RWPE2 (cell line): ENCODE results near the gene ASZ1.

Experiments used
- ATAC-seq: fragments of 200-7000 bp; cut with Tn5 transposase; 3 replicates; pipeline ENCODE4 v1.9.1; 2021; ENCODE audit warnings: low read depth
- DNase-seq: peaks from one replicate; pipeline ENCODE4 v3.0.0-alpha.2; 2020; ENCODE audit warnings: low spot score
- H3K27ac ChIP-seq: fragments of 450-650 bp; 2 replicates; pipeline ENCODE4 v1.5.1; 2017; ENCODE audit warnings: mild to moderate bottlenecking; ENCODE audit not compliant: poor library complexity, severe bottlenecking
- H3K27me3 ChIP-seq: fragments of 250-450 bp; sonication (Bioruptor Pico); 2 replicates; pipeline ENCODE4 v1.5.1; 2021; ENCODE audit warnings: mild to moderate bottlenecking, moderate library complexity; ENCODE audit not compliant: insufficient read depth, poor library complexity, severe bottlenecking
- H3K36me3 ChIP-seq: fragments of 250-450 bp; sonication (Bioruptor Pico); 2 replicates; pipeline ENCODE4 v1.5.1; 2020; ENCODE audit warnings: low read depth, mild to moderate bottlenecking, moderate library complexity
- H3K4me1 ChIP-seq: fragments of 250-450 bp; sonication (Bioruptor Pico); 2 replicates; pipeline ENCODE4 v1.5.1; 2021; ENCODE audit warnings: mild to moderate bottlenecking, moderate library complexity; ENCODE audit not compliant: insufficient read depth, poor library complexity, severe bottlenecking
- H3K4me3 ChIP-seq: fragments of 250-450 bp; sonication (Bioruptor Pico); 2 replicates; pipeline ENCODE4 v1.5.1; 2021; ENCODE audit warnings: mild to moderate bottlenecking, moderate library complexity; ENCODE audit not compliant: severe bottlenecking
- H3K9me3 ChIP-seq: fragments of 250-450 bp; sonication (Bioruptor Pico); 2 replicates; pipeline ENCODE4 v1.5.1; 2021; ENCODE audit warnings: mild to moderate bottlenecking, moderate library complexity; ENCODE audit not compliant: severe bottlenecking
- TF ChIP-seq, protein P1 (sequence below): fragments of 450-650 bp; IDR thresholded peaks from one replicate; pipeline ENCODE4 v1.5.1; 2017; ENCODE audit warnings: mild to moderate bottlenecking, moderate library complexity; ENCODE audit not compliant: poor library complexity, severe bottlenecking

The ASZ1 gene

DNA sequence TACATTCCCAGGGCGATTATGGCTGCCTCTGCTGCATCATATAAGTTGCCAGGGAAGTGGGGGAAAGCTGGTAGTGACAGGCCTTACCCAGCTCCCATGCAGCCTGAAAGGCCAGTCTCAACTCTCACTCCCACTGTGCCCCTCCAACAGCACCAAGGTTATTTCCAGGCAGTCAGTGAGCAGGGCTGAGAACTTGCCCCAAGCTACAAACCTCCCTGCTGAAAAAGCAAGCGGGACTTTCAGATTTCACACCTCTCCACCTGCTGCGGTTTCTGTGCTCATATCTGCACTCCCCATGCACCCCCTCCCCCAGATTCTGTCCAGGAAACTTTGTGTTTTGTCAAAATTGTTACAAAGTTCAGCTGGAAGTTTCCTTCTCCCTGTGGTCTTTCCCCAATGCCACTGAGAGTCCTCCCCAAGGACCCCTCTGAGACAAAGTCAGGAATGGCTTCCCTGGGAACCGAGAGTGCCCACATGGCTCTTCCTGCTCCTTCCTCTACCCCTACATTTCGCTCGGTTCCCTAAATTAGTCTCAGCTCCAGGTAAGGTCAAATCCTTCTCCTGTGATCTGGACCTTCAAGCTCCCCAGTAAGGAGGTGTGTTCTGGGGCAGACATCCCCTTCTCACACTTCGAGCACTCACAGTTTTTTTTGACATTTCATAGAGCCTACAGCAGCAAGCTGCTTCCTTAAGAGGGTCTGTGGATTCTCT lies 79.2 kb downstream of the ASZ1 start:
- no peaks in the 10 kb centered on the region for H3K27me3 ChIP-seq
- H3K4me1 ChIP-seq = no peaks in the 10 kb centered on the region
- ATAC-seq (no peak), DNase-seq (no peak)
- TF ChIP-seq, protein P1, sequence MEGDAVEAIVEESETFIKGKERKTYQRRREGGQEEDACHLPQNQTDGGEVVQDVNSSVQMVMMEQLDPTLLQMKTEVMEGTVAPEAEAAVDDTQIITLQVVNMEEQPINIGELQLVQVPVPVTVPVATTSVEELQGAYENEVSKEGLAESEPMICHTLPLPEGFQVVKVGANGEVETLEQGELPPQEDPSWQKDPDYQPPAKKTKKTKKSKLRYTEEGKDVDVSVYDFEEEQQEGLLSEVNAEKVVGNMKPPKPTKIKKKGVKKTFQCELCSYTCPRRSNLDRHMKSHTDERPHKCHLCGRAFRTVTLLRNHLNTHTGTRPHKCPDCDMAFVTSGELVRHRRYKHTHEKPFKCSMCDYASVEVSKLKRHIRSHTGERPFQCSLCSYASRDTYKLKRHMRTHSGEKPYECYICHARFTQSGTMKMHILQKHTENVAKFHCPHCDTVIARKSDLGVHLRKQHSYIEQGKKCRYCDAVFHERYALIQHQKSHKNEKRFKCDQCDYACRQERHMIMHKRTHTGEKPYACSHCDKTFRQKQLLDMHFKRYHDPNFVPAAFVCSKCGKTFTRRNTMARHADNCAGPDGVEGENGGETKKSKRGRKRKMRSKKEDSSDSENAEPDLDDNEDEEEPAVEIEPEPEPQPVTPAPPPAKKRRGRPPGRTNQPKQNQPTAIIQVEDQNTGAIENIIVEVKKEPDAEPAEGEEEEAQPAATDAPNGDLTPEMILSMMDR = no peak
- H3K27ac ChIP-seq = no peak overlapping the region
- H3K4me3 ChIP-seq = no peak overlapping the region
- H3K36me3 ChIP-seq = no peaks in the 10 kb centered on the region
- H3K9me3 ChIP-seq = no peaks in the 10 kb centered on the region

DNA sequence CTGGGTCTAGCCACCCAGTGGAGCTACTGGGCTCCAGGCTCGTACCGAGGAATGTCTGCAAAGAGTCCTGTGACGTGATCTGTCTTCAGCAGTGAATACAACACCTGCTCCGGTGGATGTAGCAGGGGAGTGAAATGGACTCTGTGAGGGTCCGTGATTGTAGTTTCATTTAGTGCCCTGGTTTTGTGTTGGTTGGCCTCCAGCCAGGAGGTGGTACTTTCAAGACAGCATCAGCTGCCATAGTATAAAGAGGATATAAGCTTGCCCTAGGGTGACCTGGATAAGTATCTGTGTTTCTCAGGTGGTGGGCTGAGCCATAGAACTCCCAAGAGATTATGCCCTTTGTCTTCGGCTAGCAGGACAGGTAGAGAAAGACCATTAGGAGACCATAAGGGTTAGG lies 79.8 kb downstream of the ASZ1 start:
- no peaks in the 10 kb centered on the region for H3K27me3 ChIP-seq
- H3K4me1 ChIP-seq = no peaks in the 10 kb centered on the region
- H3K36me3 ChIP-seq = no peaks in the 10 kb centered on the region
- H3K27ac ChIP-seq = no peak overlapping the region
- no peak for ATAC-seq
- DNase-seq = no peak
- TF ChIP-seq, protein P1 = no peak
- H3K4me3 ChIP-seq = no peak overlapping the region
- H3K9me3 ChIP-seq = no peaks in the 10 kb centered on the region

DNA sequence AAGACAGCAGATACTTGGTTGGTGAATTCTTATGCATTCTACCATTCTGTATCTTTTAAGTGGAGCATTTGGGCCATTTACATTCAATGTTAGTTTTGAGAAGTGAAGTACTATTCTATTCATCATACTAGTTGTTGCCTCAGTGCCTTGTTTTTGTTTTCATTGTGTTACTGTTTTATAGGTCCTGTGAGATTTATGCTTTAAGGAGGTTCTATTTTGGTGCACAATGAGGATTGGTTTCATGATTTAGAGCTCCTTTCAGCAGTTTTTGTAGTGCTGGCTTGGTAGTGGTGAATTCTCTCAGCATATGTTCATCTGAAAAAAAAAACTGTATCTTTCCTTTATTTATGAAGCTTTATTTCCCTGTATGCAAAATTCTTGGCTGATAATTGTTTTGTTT lies 81.1 kb downstream of the ASZ1 start:
- Histone ChIP-seq H3K4me3 (no peak overlapping the region), H3K36me3 (no peaks in the 10 kb centered on the region), H3K27me3 (no peaks in the 10 kb centered on the region), H3K27ac (no peak overlapping the region), H3K9me3 (no peaks in the 10 kb centered on the region), H3K4me1 (no peaks in the 10 kb centered on the region)
- DNase-seq (no peak), ATAC-seq (no peak)
- TF ChIP-seq, protein P1 = no peak

DNA sequence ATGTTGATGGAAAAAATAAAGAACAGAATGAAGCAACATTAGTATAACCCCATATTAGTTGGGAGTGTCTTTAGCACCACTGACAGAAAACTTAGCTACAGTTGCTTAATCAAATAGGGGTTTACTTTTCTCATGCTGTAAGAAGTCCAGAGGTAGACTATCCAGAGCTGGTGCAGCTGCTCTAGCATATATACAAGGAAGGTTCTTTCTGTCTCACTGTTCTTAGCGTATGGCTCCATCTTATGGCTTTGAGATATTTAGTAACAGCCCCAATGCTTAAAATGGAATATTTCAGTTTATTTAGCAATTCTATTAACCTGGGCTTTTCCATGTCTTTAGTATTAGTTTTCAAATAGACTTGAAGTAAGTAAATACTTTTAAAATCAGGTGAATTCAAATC lies 89.3 kb downstream of the ASZ1 start:
- peaks cover 2% of the 10 kb centered on the region for H3K9me3 ChIP-seq
- ATAC-seq (no peak), DNase-seq (no peak)
- H3K4me3 ChIP-seq = no peak overlapping the region
- H3K27me3 ChIP-seq = peaks cover 4% of the 10 kb centered on the region
- no peaks in the 10 kb centered on the region for H3K36me3 ChIP-seq
- TF ChIP-seq, protein P1 = peak; percentile 17
- no peaks in the 10 kb centered on the region for H3K4me1 ChIP-seq
- H3K27ac ChIP-seq = no peak overlapping the region

DNA sequence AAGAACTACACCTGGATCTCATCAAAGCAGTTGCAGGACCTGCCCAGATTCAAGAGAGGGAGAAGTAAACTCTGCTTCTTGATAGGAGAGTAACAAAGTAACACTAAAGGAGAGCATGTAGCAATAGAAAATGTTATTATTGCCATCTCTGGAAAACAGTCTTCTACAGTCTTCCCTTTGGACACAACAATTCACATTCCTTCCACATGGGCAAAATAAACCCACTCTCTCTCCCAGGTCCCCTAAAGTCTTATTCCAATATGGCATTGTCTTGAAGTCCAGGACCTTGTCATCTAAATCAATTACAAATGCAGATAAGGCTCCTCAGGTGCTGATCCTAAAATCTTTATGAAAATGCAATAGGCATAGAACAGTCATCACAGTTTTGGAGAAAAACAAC lies 94.1 kb downstream of the ASZ1 start:
- DNase-seq (no peak), ATAC-seq (no peak)
- Histone ChIP-seq H3K36me3 (no peaks in the 10 kb centered on the region), H3K9me3 (peaks cover 2% of the 10 kb centered on the region), H3K27me3 (peaks cover 7% of the 10 kb centered on the region), H3K27ac (no peak overlapping the region), H3K4me3 (no peak overlapping the region), H3K4me1 (no peaks in the 10 kb centered on the region)
- TF ChIP-seq, protein P1 = no peak
